Measurements from ENCODE around the gene ANKRD63. TPM values are rescaled to one million over a fixed set of nuclear protein-coding genes. Genes with fewer than 3 reads are reported as not detected.

The ANKRD63 gene
- total RNA-seq, 1 experiment from 2014 or later: 0.72 TPM

DNA sequence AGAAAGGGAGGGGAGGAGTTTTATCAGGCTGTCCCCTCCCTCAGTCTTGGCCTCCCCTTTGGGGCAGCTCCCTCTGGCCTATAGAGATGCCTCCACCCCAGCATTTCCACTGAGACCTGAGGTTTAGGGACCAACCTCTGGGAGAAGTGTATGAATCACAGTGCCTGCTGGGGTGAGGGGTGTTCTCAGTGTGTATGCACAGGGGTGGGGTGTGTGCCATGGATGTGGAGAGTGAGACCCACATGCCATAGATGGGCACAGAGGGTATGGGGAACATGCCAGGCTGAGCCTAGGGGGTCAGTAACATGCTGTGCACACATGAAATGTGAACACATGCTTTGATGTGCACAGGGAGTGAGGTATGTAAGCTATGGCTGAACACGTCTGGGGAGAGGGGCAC is 12.4 kb upstream of the ANKRD63 start:
- no peaks in the 10 kb centered on the region for H3K27me3 ChIP-seq (ENCODE audit: control insufficient read depth, insufficient read depth, low read length)
- in situ Hi-C loops (cut with HindIII; ENCODE audit: low pct_unique_long_range_greater_than_20kb, low sequenced_read_pairs): no loop called here
- no peaks in the 10 kb centered on the region for H3K4me1 ChIP-seq (ENCODE audit: control insufficient read depth, insufficient read depth, low read length)
- ChIA-PET POLR2A (no interaction called here), CTCF (interaction anchor here (1.2 kb wide), 1 partner anchor 14 kb away, joined by 4 read pairs; no protein-coding TSS in a partner anchor)
- intact Hi-C loops (cut with micrococcal nuclease; ENCODE audit: unreplicated experiment): no loop called here
- no peak overlapping the region for H3K4me3 ChIP-seq (ENCODE audit: low read depth in 2 of 2, low read length in 2 of 2)
- H3K36me3 ChIP-seq (ENCODE audit: control insufficient read depth, insufficient read depth, low read length): no peaks in the 10 kb centered on the region
- DNase-seq (ENCODE audit: low read depth, low spot score) (no peak), ATAC-seq (no peak)
- no peak overlapping the region for H3K27ac ChIP-seq (ENCODE audit: low read length)
- peaks cover 2% of the 10 kb centered on the region; the same call in 1 of the 2 replicates for H3K9me3 ChIP-seq (ENCODE audit: control insufficient read depth, insufficient read depth, low read depth, low read length)
- no TSS peak for BruUV-seq (replicated peaks)
- no peak for TF ChIP-seq SIN3A (IDR thresholded peaks at IDR 0.05; ENCODE audit: borderline replicate concordance, insufficient read depth, low read depth, low read length)
- no peak for TF ChIP-seq TCF7L2 (IDR thresholded peaks at IDR 0.05; ENCODE audit: low read depth, low read length)
- TF ChIP-seq, protein P1, sequence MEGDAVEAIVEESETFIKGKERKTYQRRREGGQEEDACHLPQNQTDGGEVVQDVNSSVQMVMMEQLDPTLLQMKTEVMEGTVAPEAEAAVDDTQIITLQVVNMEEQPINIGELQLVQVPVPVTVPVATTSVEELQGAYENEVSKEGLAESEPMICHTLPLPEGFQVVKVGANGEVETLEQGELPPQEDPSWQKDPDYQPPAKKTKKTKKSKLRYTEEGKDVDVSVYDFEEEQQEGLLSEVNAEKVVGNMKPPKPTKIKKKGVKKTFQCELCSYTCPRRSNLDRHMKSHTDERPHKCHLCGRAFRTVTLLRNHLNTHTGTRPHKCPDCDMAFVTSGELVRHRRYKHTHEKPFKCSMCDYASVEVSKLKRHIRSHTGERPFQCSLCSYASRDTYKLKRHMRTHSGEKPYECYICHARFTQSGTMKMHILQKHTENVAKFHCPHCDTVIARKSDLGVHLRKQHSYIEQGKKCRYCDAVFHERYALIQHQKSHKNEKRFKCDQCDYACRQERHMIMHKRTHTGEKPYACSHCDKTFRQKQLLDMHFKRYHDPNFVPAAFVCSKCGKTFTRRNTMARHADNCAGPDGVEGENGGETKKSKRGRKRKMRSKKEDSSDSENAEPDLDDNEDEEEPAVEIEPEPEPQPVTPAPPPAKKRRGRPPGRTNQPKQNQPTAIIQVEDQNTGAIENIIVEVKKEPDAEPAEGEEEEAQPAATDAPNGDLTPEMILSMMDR (IDR thresholded peaks at IDR 0.05): no peak
- no peak for TF ChIP-seq POLR2AphosphoS5 (IDR thresholded peaks at IDR 0.05; ENCODE audit: low read depth, low read length)
- TF ChIP-seq, protein P2, sequence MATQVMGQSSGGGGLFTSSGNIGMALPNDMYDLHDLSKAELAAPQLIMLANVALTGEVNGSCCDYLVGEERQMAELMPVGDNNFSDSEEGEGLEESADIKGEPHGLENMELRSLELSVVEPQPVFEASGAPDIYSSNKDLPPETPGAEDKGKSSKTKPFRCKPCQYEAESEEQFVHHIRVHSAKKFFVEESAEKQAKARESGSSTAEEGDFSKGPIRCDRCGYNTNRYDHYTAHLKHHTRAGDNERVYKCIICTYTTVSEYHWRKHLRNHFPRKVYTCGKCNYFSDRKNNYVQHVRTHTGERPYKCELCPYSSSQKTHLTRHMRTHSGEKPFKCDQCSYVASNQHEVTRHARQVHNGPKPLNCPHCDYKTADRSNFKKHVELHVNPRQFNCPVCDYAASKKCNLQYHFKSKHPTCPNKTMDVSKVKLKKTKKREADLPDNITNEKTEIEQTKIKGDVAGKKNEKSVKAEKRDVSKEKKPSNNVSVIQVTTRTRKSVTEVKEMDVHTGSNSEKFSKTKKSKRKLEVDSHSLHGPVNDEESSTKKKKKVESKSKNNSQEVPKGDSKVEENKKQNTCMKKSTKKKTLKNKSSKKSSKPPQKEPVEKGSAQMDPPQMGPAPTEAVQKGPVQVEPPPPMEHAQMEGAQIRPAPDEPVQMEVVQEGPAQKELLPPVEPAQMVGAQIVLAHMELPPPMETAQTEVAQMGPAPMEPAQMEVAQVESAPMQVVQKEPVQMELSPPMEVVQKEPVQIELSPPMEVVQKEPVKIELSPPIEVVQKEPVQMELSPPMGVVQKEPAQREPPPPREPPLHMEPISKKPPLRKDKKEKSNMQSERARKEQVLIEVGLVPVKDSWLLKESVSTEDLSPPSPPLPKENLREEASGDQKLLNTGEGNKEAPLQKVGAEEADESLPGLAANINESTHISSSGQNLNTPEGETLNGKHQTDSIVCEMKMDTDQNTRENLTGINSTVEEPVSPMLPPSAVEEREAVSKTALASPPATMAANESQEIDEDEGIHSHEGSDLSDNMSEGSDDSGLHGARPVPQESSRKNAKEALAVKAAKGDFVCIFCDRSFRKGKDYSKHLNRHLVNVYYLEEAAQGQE (IDR thresholded peaks at IDR 0.05; ENCODE audit: insufficient read depth in 1 of 2, low read depth in 2 of 2, low read length in 1 of 2): no peak

DNA sequence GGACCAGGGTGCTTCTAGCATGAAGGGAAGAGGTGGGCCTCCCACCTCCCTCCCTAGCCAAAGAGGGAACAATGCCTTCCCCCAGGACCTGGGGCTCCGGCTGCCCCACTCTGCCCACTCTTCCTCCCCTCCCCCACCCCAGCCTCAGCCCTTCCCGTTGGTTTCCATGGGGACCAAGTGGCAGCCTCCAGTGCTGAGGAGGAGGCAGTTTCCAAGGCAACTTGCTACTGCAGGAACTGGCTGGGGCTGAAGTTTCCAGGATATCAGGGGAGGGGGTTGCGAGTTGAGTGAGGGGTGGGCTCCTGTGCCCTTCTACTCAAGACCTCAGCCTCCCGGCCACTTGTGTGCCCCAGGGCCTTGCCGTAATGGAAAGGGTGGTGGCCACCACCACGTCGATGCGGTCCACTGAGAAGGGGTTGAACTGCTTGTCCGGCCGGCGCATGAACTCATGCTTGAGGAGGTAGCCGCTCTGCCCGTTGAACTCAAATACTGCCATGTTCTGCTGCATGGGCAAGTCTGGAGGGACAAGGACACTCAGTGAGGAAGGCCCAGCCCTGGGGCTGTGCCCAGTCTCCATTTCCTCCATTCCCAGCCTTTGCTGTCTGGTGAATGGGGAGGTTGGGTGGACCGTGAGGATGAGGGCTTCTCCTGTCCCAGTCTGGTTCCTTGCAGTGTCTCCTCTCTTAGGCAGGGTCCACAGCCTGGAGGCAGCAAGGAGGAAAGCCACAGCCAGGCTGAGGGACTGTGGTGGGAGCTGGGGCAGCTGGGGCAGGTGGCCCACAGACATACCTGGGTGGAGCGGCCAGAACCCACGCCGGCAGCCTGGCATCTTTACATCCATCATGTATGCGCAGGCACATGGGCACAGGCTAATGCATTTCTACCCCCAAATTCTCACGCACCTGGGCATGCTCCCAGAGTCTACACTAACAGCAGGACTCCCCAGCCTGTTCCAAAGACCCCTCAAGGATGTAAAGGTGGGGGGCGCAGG is 11.3 kb upstream of the ANKRD63 start:
- Histone ChIP-seq H3K27ac (ENCODE audit: low read length) (no peak overlapping the region), H3K9me3 (ENCODE audit: control insufficient read depth, insufficient read depth, low read depth, low read length) (no peaks in the 10 kb centered on the region), H3K4me3 (ENCODE audit: low read depth in 2 of 2, low read length in 2 of 2) (no peak overlapping the region), H3K4me1 (ENCODE audit: control insufficient read depth, insufficient read depth, low read length) (peaks cover 8% of the 10 kb centered on the region; the same call in 1 of the 2 replicates), H3K27me3 (ENCODE audit: control insufficient read depth, insufficient read depth, low read length) (no peaks in the 10 kb centered on the region), H3K36me3 (ENCODE audit: control insufficient read depth, insufficient read depth, low read length) (no peaks in the 10 kb centered on the region)
- no peak for TF ChIP-seq POLR2AphosphoS5 (IDR thresholded peaks at IDR 0.05; ENCODE audit: low read depth, low read length)
- no peak for TF ChIP-seq SIN3A (IDR thresholded peaks at IDR 0.05; ENCODE audit: borderline replicate concordance, insufficient read depth, low read depth, low read length)
- no peak for TF ChIP-seq TCF7L2 (IDR thresholded peaks at IDR 0.05; ENCODE audit: low read depth, low read length)
- TF ChIP-seq, protein P1 (IDR thresholded peaks at IDR 0.05): no peak
- TF ChIP-seq, protein P2 (IDR thresholded peaks at IDR 0.05; ENCODE audit: insufficient read depth in 1 of 2, low read depth in 2 of 2, low read length in 1 of 2): no peak
- POLR2A ChIA-PET: interaction anchor here (0.6 kb wide), 1 partner anchor 198 kb away, joined by 8 read pairs; no protein-coding TSS in a partner anchor
- ATAC-seq: no peak
- CTCF ChIA-PET: no interaction called here
- intact Hi-C loops (cut with micrococcal nuclease; ENCODE audit: unreplicated experiment) (no loop called here), in situ Hi-C loops (cut with HindIII; ENCODE audit: low pct_unique_long_range_greater_than_20kb, low sequenced_read_pairs) (no loop called here)
- no TSS peak for BruUV-seq (replicated peaks)
- no peak for DNase-seq (ENCODE audit: low read depth, low spot score)
